Tibial nerve (tissue), 3 donors: ENCODE results near the gene C5orf58.
A peak's percentile ranks its signal among the peaks of the same experiment; 100 is the strongest.

Experiments used
- POLR2A ChIP-seq, 2 donors: fragments of 450-650 bp; IDR thresholded peaks; one replicate each; pipeline ENCODE4 v1.6.1; 2017; ENCODE audit warnings: antibody characterized with exemption in 2 of 2, mild to moderate bottlenecking in 2 of 2, moderate library complexity in 2 of 2
- TF ChIP-seq, protein P1 (sequence below), 5 experiments: fragments of 200-600 bp in 3 of 5; fragments of 450-650 bp in 2 of 5; sonication (generic) in 3 of 5; IDR thresholded peaks; one replicate each; pipeline ENCODE4 v1.5.1; 2016 to 2019; ENCODE audit warnings: antibody characterized with exemption in 5 of 5, mild to moderate bottlenecking in 3 of 5, moderate library complexity in 2 of 5

DNA sequence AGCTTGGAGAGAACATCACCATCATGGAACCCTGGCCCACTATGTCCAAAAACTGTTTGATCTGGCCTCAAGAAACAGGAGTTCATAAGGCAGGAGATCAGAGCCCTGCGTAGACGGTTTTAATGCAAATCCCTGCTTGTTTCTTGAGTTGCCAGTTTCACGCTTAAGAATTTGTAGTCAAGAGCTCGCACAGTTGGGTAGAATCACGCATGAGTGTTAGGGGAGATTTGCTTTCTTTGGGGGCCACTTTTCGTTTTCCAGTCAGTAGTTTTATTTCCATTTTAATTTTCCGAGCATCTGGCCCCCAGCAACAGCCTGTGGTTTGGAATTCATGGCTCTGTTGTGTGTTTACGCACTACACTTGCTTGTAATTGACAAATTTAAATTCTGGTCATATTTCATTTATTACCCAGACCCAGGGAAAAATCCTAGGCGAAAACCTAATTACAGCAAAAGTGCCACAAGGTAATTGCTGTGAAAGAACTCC lies 6.6 kb upstream of the C5orf58 start:
- TF ChIP-seq, protein P1, sequence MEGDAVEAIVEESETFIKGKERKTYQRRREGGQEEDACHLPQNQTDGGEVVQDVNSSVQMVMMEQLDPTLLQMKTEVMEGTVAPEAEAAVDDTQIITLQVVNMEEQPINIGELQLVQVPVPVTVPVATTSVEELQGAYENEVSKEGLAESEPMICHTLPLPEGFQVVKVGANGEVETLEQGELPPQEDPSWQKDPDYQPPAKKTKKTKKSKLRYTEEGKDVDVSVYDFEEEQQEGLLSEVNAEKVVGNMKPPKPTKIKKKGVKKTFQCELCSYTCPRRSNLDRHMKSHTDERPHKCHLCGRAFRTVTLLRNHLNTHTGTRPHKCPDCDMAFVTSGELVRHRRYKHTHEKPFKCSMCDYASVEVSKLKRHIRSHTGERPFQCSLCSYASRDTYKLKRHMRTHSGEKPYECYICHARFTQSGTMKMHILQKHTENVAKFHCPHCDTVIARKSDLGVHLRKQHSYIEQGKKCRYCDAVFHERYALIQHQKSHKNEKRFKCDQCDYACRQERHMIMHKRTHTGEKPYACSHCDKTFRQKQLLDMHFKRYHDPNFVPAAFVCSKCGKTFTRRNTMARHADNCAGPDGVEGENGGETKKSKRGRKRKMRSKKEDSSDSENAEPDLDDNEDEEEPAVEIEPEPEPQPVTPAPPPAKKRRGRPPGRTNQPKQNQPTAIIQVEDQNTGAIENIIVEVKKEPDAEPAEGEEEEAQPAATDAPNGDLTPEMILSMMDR (IDR thresholded peaks at IDR 0.05): peak in 1 of 5 experiments; percentile 1
- TF ChIP-seq POLR2A (IDR thresholded peaks at IDR 0.05): no peak
